ENCODE measurements around the gene ZNF830. TPM values are rescaled to one million over a fixed set of nuclear protein-coding genes. Genes with fewer than 3 reads are reported as not detected.

ZNF830 gene
- total and polyA plus RNA-seq, 2 donors (not counting 3 experiments of a cell fraction or from before 2014, with no cell fraction given): 3.1 to 13.9 TPM

- no peak for TF ChIP-seq JUN (IDR thresholded peaks at IDR 0.05; ENCODE audit: borderline replicate concordance, insufficient read depth, insufficient read length, low read depth)
- no peak for TF ChIP-seq MAX (IDR thresholded peaks at IDR 0.05; ENCODE audit: insufficient read depth, insufficient read length)
- TF ChIP-seq GATA2 (IDR thresholded peaks at IDR 0.05; ENCODE audit: insufficient read depth, insufficient read length, low read depth, low read length): no peak
- no peak for TF ChIP-seq CTCF (IDR thresholded peaks at IDR 0.05; ENCODE audit: extremely low read depth in 1 of 2, insufficient read depth in 1 of 2, low read depth in 1 of 2, low read length in 2 of 2)
- no peak for TF ChIP-seq FOS (IDR thresholded peaks at IDR 0.05; ENCODE audit: borderline replicate concordance, insufficient read depth, low read length)
- no peak for TF ChIP-seq MYC (IDR thresholded peaks at IDR 0.05; ENCODE audit: low read depth, low read length)
- Histone ChIP-seq H3K9ac (replicated peaks; ENCODE audit: extremely low read depth, insufficient read depth, low read length) (peak overlapping the region; percentile 100), H4K20me1 (replicated peaks; ENCODE audit: control insufficient read depth, extremely low read depth, insufficient read depth, low read length) (no peaks in the 10 kb centered on the region), H3K4me1 (ENCODE audit: control insufficient read depth, extremely low read depth, insufficient read depth, low read length) (peaks cover 19% of the 10 kb centered on the region), H3K27ac (ENCODE audit: insufficient read depth, low read depth, low read length) (peak overlapping the region; percentile 96), H2AFZ (ENCODE audit: low read depth, low read length) (peak overlapping the region; percentile 91), H3K9me3 (replicated peaks; ENCODE audit: control insufficient read depth, insufficient read depth, low read length) (no peaks in the 10 kb centered on the region), H3K79me2 (ENCODE audit: control insufficient read depth, insufficient read depth, low read length) (peaks cover 22% of the 10 kb centered on the region), H3K36me3 (ENCODE audit: control insufficient read depth in 2 of 2, extremely low read depth in 1 of 2, insufficient read depth in 2 of 2, low read length in 2 of 2) (no peaks in the 10 kb centered on the region), H3K27me3 (ENCODE audit: control insufficient read depth in 2 of 2, insufficient read depth in 2 of 2, low read length in 2 of 2) (no peaks in the 10 kb centered on the region), H3K4me3 (replicated peaks in 1 of 3; ENCODE audit: insufficient read depth in 1 of 3, low read depth in 1 of 3, low read length in 3 of 3) (peak overlapping the region; percentile 65 to 92 (median 89)), H3K9me1 (replicated peaks; ENCODE audit: control insufficient read depth, extremely low read depth, insufficient read depth, low read length) (no peaks in the 10 kb centered on the region), H3K4me2 (ENCODE audit: insufficient read depth, low read length) (peak overlapping the region; percentile 75)
- intact Hi-C loops (cut with micrococcal nuclease) (loop anchor here (1.0 to 10.0 kb wide), 4 partner anchors 18 to 565 kb away; partner anchors contain the start of genes CCT6B, SLFN5 and ZNF830), dilution Hi-C loops (cut with MboI; ENCODE audit: extremely low pct_ligation_motif_present, low sequenced_read_pairs) (loop anchor here (25.0 kb wide), 1 partner anchor 132 kb away; the partner anchor contains the start of genes FNDC8 and RAD51D)
- BruUV-seq (replicated peaks): TSS peak; percentile 86
- DNase-seq (ENCODE audit: low read depth, low spot score): peak; percentile 18
- no peak for FAIRE-seq
- POLR2A ChIA-PET: interaction anchor here (1.0 kb wide), 1 partner anchor 9 kb away, joined by 3 read pairs; no protein-coding TSS in a partner anchor
- CTCF ChIA-PET: interaction anchor here (0.9 to 2.1 kb wide), 5 partner anchors 11 to 437 kb away, joined by 4 to 10 read pairs (median 8); no protein-coding TSS in a partner anchor
These were observed 18.5 kb downstream of the ZNF830 start for GRCh38 chr17:34979650-34980352.
